Loucy (cell line): ENCODE results near the gene DCP1B.

Experiments
- H2AFZ ChIP-seq: fragments of 200-600 bp; sonication (generic); 2 replicates; pipeline ENCODE4 v1.6.0; 2016; ENCODE audit warnings: antibody characterized with exemption, mild to moderate bottlenecking, low read length, moderate library complexity
- H3F3A ChIP-seq: fragments of 200-600 bp; 2 replicates; pipeline ENCODE4 v1.6.0; 2016; ENCODE audit warnings: antibody characterized with exemption, low read depth, mild to moderate bottlenecking
- H3K27me3 ChIP-seq: fragments of 200-600 bp; sonication (generic); 2 replicates; pipeline ENCODE4 v1.6.1; 2014; ENCODE audit warnings: low read length, mild to moderate bottlenecking; ENCODE audit not compliant: insufficient read depth, poor library complexity, severe bottlenecking
- H3K36me3 ChIP-seq: fragments of 200-600 bp; sonication (generic); 2 replicates; pipeline ENCODE4 v1.6.1; 2016; ENCODE audit warnings: low read length; ENCODE audit not compliant: insufficient read depth
- H3K4me1 ChIP-seq: fragments of 200-600 bp; sonication (generic); 2 replicates; pipeline ENCODE4 v1.5.1; 2014; ENCODE audit warnings: low read length, mild to moderate bottlenecking; ENCODE audit not compliant: insufficient read depth, poor library complexity, severe bottlenecking
- H3K4me2 ChIP-seq: fragments of 200-600 bp; sonication (generic); 2 replicates; pipeline ENCODE4 v1.6.0; 2014; ENCODE audit warnings: antibody characterized with exemption, low read length, low read depth, mild to moderate bottlenecking; ENCODE audit not compliant: poor library complexity, severe bottlenecking
- H3K4me3 ChIP-seq: fragments of 200-600 bp; sonication (generic); 2 replicates; pipeline ENCODE4 v1.5.1; 2014; ENCODE audit warnings: low read length, mild to moderate bottlenecking, mixed read lengths; ENCODE audit not compliant: poor library complexity, severe bottlenecking
- H3K79me2 ChIP-seq: fragments of 200-600 bp; sonication (generic); 2 replicates; pipeline ENCODE4 v1.6.1; 2014; ENCODE audit warnings: low read length; ENCODE audit not compliant: insufficient read depth
- H3K9ac ChIP-seq: fragments of 200-600 bp; sonication (generic); 2 replicates; pipeline ENCODE4 v1.6.0; 2014; ENCODE audit warnings: mild to moderate bottlenecking, low read depth, low read length, moderate library complexity; ENCODE audit not compliant: poor library complexity, severe bottlenecking
- H3K9me2 ChIP-seq: fragments of 200-600 bp; sonication (generic); replicated peaks from 2 replicates; pipeline ENCODE4 v1.6.1; 2016; ENCODE audit warnings: low read depth, low read length, mixed read lengths
- H3K9me3 ChIP-seq: fragments of 200-600 bp; sonication (generic); 2 replicates; pipeline ENCODE4 v1.6.1; 2014; ENCODE audit warnings: mild to moderate bottlenecking, antibody characterized with exemption, low read length, low read depth; ENCODE audit not compliant: insufficient read depth
- H4K20me1 ChIP-seq: fragments of 200-600 bp; sonication (generic); 2 replicates; pipeline ENCODE4 v1.6.0; 2014; ENCODE audit warnings: antibody characterized with exemption, low read length, mild to moderate bottlenecking; ENCODE audit not compliant: insufficient read depth, poor library complexity, severe bottlenecking
- CTCF ChIP-seq: fragments of 200-600 bp; sonication (generic); conservative IDR thresholded peaks from 2 replicates; pipeline ENCODE4 v1.5.1; 2014; ENCODE audit warnings: mild to moderate bottlenecking, antibody characterized with exemption, low read length
- EZH2phosphoT487 ChIP-seq: fragments of 200-600 bp; IDR thresholded peaks from 2 replicates; pipeline ENCODE4 v1.6.1; 2018; ENCODE audit warnings: antibody characterized with exemption, mild to moderate bottlenecking, moderate library complexity, borderline replicate concordance

The DCP1B gene

GRCh38 chr12:1929985-1930802 lies 74.1 kb downstream of the DCP1B start:
- Histone ChIP-seq H3F3A (no peaks in the 10 kb centered on the region), H3K4me3 (no peak overlapping the region), H3K79me2 (no peaks in the 10 kb centered on the region), H4K20me1 (no peaks in the 10 kb centered on the region), H3K9me2 (no peaks in the 10 kb centered on the region), H2AFZ (no peak overlapping the region), H3K9me3 (no peaks in the 10 kb centered on the region), H3K4me2 (no peak overlapping the region), H3K36me3 (no peaks in the 10 kb centered on the region), H3K4me1 (peaks cover 74% of the 10 kb centered on the region), H3K27me3 (no peaks in the 10 kb centered on the region), H3K9ac (peak overlapping the region; percentile 36)
- no peak for TF ChIP-seq CTCF
- no peak for TF ChIP-seq EZH2phosphoT487

GRCh38 chr12:1929241-1929984 lies 74.8 kb downstream of the DCP1B start:
- H3F3A ChIP-seq, result no peaks in the 10 kb centered on the region
- H3K36me3 ChIP-seq, result no peaks in the 10 kb centered on the region
- H3K4me2 ChIP-seq, result no peak overlapping the region
- H3K4me3 ChIP-seq, result no peak overlapping the region
- peaks cover 74% of the 10 kb centered on the region for H3K4me1 ChIP-seq
- no peak for TF ChIP-seq EZH2phosphoT487
- peak overlapping the region; percentile 12 for H3K9ac ChIP-seq
- no peaks in the 10 kb centered on the region for H3K27me3 ChIP-seq
- no peaks in the 10 kb centered on the region for H4K20me1 ChIP-seq
- no peaks in the 10 kb centered on the region for H3K9me3 ChIP-seq
- H3K9me2 ChIP-seq, result no peaks in the 10 kb centered on the region
- H2AFZ ChIP-seq, result 0 out of 2 replicates have a peak overlapping the region, but pooled peaks have one; percentile 50
- no peaks in the 10 kb centered on the region for H3K79me2 ChIP-seq

- H4K20me1 ChIP-seq, result no peaks in the 10 kb centered on the region
- no peaks in the 10 kb centered on the region for H3K36me3 ChIP-seq
- no peaks in the 10 kb centered on the region for H3F3A ChIP-seq
- no peak overlapping the region for H2AFZ ChIP-seq
- TF ChIP-seq EZH2phosphoT487 (no peak), CTCF (no peak)
- peak overlapping the region; percentile 12 for H3K9ac ChIP-seq
- no peaks in the 10 kb centered on the region for H3K9me3 ChIP-seq
- no peak overlapping the region for H3K4me2 ChIP-seq
- no peaks in the 10 kb centered on the region for H3K9me2 ChIP-seq
- H3K4me1 ChIP-seq, result peaks cover 72% of the 10 kb centered on the region
- H3K79me2 ChIP-seq, result no peaks in the 10 kb centered on the region
- H3K27me3 ChIP-seq, result no peaks in the 10 kb centered on the region
- no peak overlapping the region for H3K4me3 ChIP-seq
These were observed 75.7 kb downstream of the DCP1B start for GRCh38 chr12:1928439-1929121.
